Neuronal stem cell (in vitro differentiated cells): ENCODE data around the gene SNRPA1.

Experiments used
- DNase-seq: peaks from one replicate; pipeline ENCODE4 v3.0.0-alpha.2; 2013; ENCODE audit warnings: low spot score
- H2AFZ ChIP-seq: one replicate; pipeline ENCODE4 v1.6.1; 2013; ENCODE audit warnings: mild to moderate bottlenecking, low read length, inconsistent platforms
- H2AK5ac ChIP-seq: 2 replicates; pipeline ENCODE4 v1.6.1; 2013; ENCODE audit warnings: low read depth, mild to moderate bottlenecking, inconsistent platforms, low read length, moderate library complexity, mixed read lengths
- H2BK120ac ChIP-seq: 2 replicates; pipeline ENCODE4 v1.6.1; 2013; ENCODE audit warnings: low read depth, mild to moderate bottlenecking, inconsistent platforms, low read length, moderate library complexity, mixed read lengths
- H2BK12ac ChIP-seq: one replicate; pipeline ENCODE4 v1.6.1; 2013; ENCODE audit warnings: low read length, inconsistent platforms
- H2BK15ac ChIP-seq: 2 replicates; pipeline ENCODE4 v1.6.1; 2013; ENCODE audit warnings: mild to moderate bottlenecking, low read length, inconsistent platforms, mixed read lengths
- H2BK5ac ChIP-seq: one replicate; pipeline ENCODE4 v1.6.1; 2013; ENCODE audit warnings: inconsistent platforms, mild to moderate bottlenecking, low read length, moderate library complexity
- H3K14ac ChIP-seq: one replicate; pipeline ENCODE4 v1.6.1; 2013; ENCODE audit warnings: low read length, inconsistent platforms
- H3K18ac ChIP-seq: 2 replicates; pipeline ENCODE4 v1.6.1; 2013; ENCODE audit warnings: low read length, inconsistent platforms
- H3K23ac ChIP-seq: 2 replicates; pipeline ENCODE4 v1.6.1; 2013; ENCODE audit warnings: low read depth, mild to moderate bottlenecking, mixed read lengths, low read length, inconsistent platforms; ENCODE audit not compliant: poor library complexity
- H3K27ac ChIP-seq: replicated peaks from 3 replicates; pipeline ENCODE4 v1.5.1; 2013; ENCODE audit warnings: low read length, inconsistent platforms
- H3K27me3 ChIP-seq, 3 experiments: 2 replicates each; pipeline ENCODE4 v1.6.1; 2013; ENCODE audit warnings: low read length in 3 of 3, mild to moderate bottlenecking in 2 of 3, inconsistent platforms in 1 of 3, low read depth in 1 of 3, mixed read lengths in 1 of 3, moderate library complexity in 1 of 3; ENCODE audit not compliant: control insufficient read depth in 3 of 3, insufficient read depth in 3 of 3
- H3K36me3 ChIP-seq, 2 donors: replicated peaks in 1 of 2; 2 replicates each; pipeline ENCODE4 v1.6.1; 2013; ENCODE audit warnings: low read length in 2 of 2; ENCODE audit not compliant: control insufficient read depth in 2 of 2, insufficient read depth in 2 of 2
- H3K4ac ChIP-seq: 2 replicates; pipeline ENCODE4 v1.6.1; 2013; ENCODE audit warnings: inconsistent platforms, mild to moderate bottlenecking, low read length, moderate library complexity
- H3K4me1 ChIP-seq, 2 donors: 1 replicate in 1 of 2; 2 replicates in 1 of 2; pipeline ENCODE4 v1.6.1; 2013; ENCODE audit warnings: low read length in 2 of 2, low read depth in 1 of 2; ENCODE audit not compliant: control insufficient read depth in 2 of 2, insufficient read depth in 1 of 2
- H3K4me2 ChIP-seq: one replicate; pipeline ENCODE4 v1.6.1; 2013; ENCODE audit warnings: mild to moderate bottlenecking, low read length, inconsistent platforms; ENCODE audit not compliant: insufficient read depth, poor library complexity, severe bottlenecking
- H3K4me3 ChIP-seq, 2 donors: 2 replicates each; pipeline ENCODE4 v1.5.1; 2013; ENCODE audit warnings: low read length in 2 of 2, mild to moderate bottlenecking in 2 of 2, inconsistent platforms in 1 of 2, moderate library complexity in 1 of 2
- H3K79me1 ChIP-seq: one replicate; pipeline ENCODE4 v1.6.1; 2013; ENCODE audit warnings: low read depth, mild to moderate bottlenecking, inconsistent platforms, low read length, moderate library complexity
- H3K9ac ChIP-seq: one replicate; pipeline ENCODE4 v1.6.1; 2013; ENCODE audit warnings: mild to moderate bottlenecking, low read depth, low read length, inconsistent platforms; ENCODE audit not compliant: poor library complexity
- H3K9me3 ChIP-seq, 2 donors: replicated peaks in 1 of 2; 2 replicates each; pipeline versions ENCODE3 to v1.6.1; 2013; ENCODE audit warnings: low read length in 2 of 2, mild to moderate bottlenecking in 2 of 2, inconsistent platforms in 1 of 2, low read depth in 1 of 2, mixed read lengths in 1 of 2, moderate library complexity in 1 of 2; ENCODE audit not compliant: control insufficient read depth in 2 of 2, insufficient read depth in 1 of 2
- H4K8ac ChIP-seq: one replicate; pipeline ENCODE4 v1.6.1; 2013; ENCODE audit warnings: low read depth, mild to moderate bottlenecking, inconsistent platforms, low read length, moderate library complexity
- H4K91ac ChIP-seq: one replicate; pipeline ENCODE4 v1.6.1; 2013; ENCODE audit warnings: low read length, low read depth, mild to moderate bottlenecking, inconsistent platforms; ENCODE audit not compliant: poor library complexity
- WGBS, 2 donors: extraction: QIAGEN DNeasy Blood & Tissue Kit; methylation state at CpG; one replicate each; pipeline ENCODE4 v1.1.7; 2013; ENCODE audit warnings: missing lambda C conversion rate in 2 of 2, mixed read lengths in 1 of 2; ENCODE audit not compliant: insufficient read length in 2 of 2, insufficient replicate concordance in 1 of 2; ENCODE audit errors: extremely low coverage in 2 of 2; 5-methylcytosine and 5-hydroxymethylcytosine counted together

SNRPA1 gene

GRCh38 chr15:101266787-101267186, 28.3 kb downstream of the SNRPA1 start:
- Histone ChIP-seq H3K27ac (no peak overlapping the region), H2BK12ac (no peak overlapping the region), H2BK120ac (no peak overlapping the region), H2AK5ac (no peak overlapping the region), H4K8ac (no peak overlapping the region), H3K4me1 (no peaks in the 10 kb centered on the region), H3K27me3 (no peaks in the 10 kb centered on the region), H3K23ac (no peak overlapping the region), H2AFZ (no peak overlapping the region), H3K9me3 (no peaks in the 10 kb centered on the region), H3K4ac (no peak overlapping the region), H3K4me3 (no peak overlapping the region), H4K91ac (no peak overlapping the region), H3K14ac (no peak overlapping the region), H3K79me1 (no peaks in the 10 kb centered on the region), H3K9ac (no peak overlapping the region), H2BK5ac (no peak overlapping the region), H3K36me3 (peaks cover 7 to 37% of the 10 kb centered on the region in 2 donors), H3K4me2 (no peak overlapping the region), H2BK15ac (no peak overlapping the region), H3K18ac (no peak overlapping the region)
- no CpG with 5 or more reads among the region's 9 CpGs for WGBS, 2 donors
- DNase-seq: no peak

- Histone ChIP-seq H2AK5ac (no peak overlapping the region), H3K4me3 (no peak overlapping the region), H3K23ac (no peak overlapping the region), H3K18ac (no peak overlapping the region), H3K4ac (no peak overlapping the region), H3K79me1 (no peaks in the 10 kb centered on the region), H3K27me3 (no peaks in the 10 kb centered on the region), H3K4me1 (no peaks in the 10 kb centered on the region), H2BK120ac (no peak overlapping the region), H2BK5ac (no peak overlapping the region), H3K36me3 (peaks cover 2 to 30% of the 10 kb centered on the region in 2 donors), H2BK12ac (no peak overlapping the region), H4K8ac (no peak overlapping the region), H3K14ac (no peak overlapping the region), H3K9me3 (no peaks in the 10 kb centered on the region), H3K4me2 (no peak overlapping the region), H4K91ac (no peak overlapping the region), H3K9ac (no peak overlapping the region), H2AFZ (no peak overlapping the region), H3K27ac (no peak overlapping the region), H2BK15ac (no peak overlapping the region)
- no CpG with 5 or more reads among the region's 3 CpGs for WGBS, 2 donors
- no peak for DNase-seq
These were observed 29.0 kb downstream of the SNRPA1 start for GRCh38 chr15:101266034-101266433.

- H3K4ac ChIP-seq: no peak overlapping the region
- no peak overlapping the region for H2AFZ ChIP-seq
- H3K27me3 ChIP-seq: no peaks in the 10 kb centered on the region
- no peak overlapping the region for H4K91ac ChIP-seq
- WGBS, 2 donors: no CpG with 5 or more reads among the region's 17 CpGs
- no peak overlapping the region for H3K27ac ChIP-seq
- no peaks in the 10 kb centered on the region for H3K79me1 ChIP-seq
- H3K4me2 ChIP-seq: no peak overlapping the region
- peak overlapping the region; percentile 95 for H4K8ac ChIP-seq
- no peak overlapping the region for H2BK120ac ChIP-seq
- peak overlapping the region; percentile 62 for H3K23ac ChIP-seq
- no peak for DNase-seq
- no peaks in the 10 kb centered on the region for H3K4me1 ChIP-seq
- peaks cover 0 to 20% of the 10 kb centered on the region in 2 donors for H3K36me3 ChIP-seq
- H2BK5ac ChIP-seq: no peak overlapping the region
- no peak overlapping the region for H3K14ac ChIP-seq
- H2BK12ac ChIP-seq: peak overlapping the region; percentile 17
- H3K4me3 ChIP-seq: no peak overlapping the region
- H3K9ac ChIP-seq: no peak overlapping the region
- H2BK15ac ChIP-seq: no peak overlapping the region
- H2AK5ac ChIP-seq: no peak overlapping the region
- H3K18ac ChIP-seq: peak overlapping the region; percentile 62
- no peaks in the 10 kb centered on the region for H3K9me3 ChIP-seq
These were observed 30.0 kb downstream of the SNRPA1 start for GRCh38 chr15:101264911-101265641.

GRCh38 chr15:101264011-101264410, 31.0 kb downstream of the SNRPA1 start:
- Histone ChIP-seq H2BK5ac (no peak overlapping the region), H3K36me3 (peaks cover 0 to 9% of the 10 kb centered on the region in 2 donors), H3K4me2 (no peak overlapping the region), H2AFZ (peak overlapping the region; percentile 16), H3K4me3 (no peak overlapping the region), H2AK5ac (no peak overlapping the region), H3K79me1 (no peaks in the 10 kb centered on the region), H3K23ac (no peak overlapping the region), H4K91ac (no peak overlapping the region), H3K9ac (no peak overlapping the region), H3K4ac (no peak overlapping the region), H3K9me3 (no peaks in the 10 kb centered on the region), H3K18ac (no peak overlapping the region), H2BK15ac (no peak overlapping the region), H3K4me1 (no peaks in the 10 kb centered on the region), H3K27me3 (no peaks in the 10 kb centered on the region), H2BK120ac (no peak overlapping the region), H4K8ac (no peak overlapping the region), H3K27ac (no peak overlapping the region), H3K14ac (no peak overlapping the region), H2BK12ac (no peak overlapping the region)
- WGBS, 2 donors: no CpG with 5 or more reads among the region's 4 CpGs
- DNase-seq: no peak
